Subcutaneous adipose tissue (tissue), 4 donors: ENCODE results near the gene BCL2L2. TPM values are rescaled to one million over a fixed set of nuclear protein-coding genes. Genes with fewer than 3 reads are reported as not detected.

Source experiments
- total RNA-seq, 4 donors: library from RNA; depleted of rRNA; stranded (reverse); fragments of >200 nt; gene quantifications; one replicate each; pipeline ENCODE4 v1.1.0, GENCODE V29; 2016
- TF ChIP-seq, protein P1 (sequence below): fragments of 450-650 bp; IDR thresholded peaks from one replicate; pipeline ENCODE4 v1.5.1; 2016; ENCODE audit warnings: low read depth, mild to moderate bottlenecking, control low read depth, antibody characterized with exemption, moderate library complexity

BCL2L2 gene
- total RNA-seq, 4 donors from 2014 or later, result 32.1 to 75.9 (median 50.6) TPM

- TF ChIP-seq, protein P1, sequence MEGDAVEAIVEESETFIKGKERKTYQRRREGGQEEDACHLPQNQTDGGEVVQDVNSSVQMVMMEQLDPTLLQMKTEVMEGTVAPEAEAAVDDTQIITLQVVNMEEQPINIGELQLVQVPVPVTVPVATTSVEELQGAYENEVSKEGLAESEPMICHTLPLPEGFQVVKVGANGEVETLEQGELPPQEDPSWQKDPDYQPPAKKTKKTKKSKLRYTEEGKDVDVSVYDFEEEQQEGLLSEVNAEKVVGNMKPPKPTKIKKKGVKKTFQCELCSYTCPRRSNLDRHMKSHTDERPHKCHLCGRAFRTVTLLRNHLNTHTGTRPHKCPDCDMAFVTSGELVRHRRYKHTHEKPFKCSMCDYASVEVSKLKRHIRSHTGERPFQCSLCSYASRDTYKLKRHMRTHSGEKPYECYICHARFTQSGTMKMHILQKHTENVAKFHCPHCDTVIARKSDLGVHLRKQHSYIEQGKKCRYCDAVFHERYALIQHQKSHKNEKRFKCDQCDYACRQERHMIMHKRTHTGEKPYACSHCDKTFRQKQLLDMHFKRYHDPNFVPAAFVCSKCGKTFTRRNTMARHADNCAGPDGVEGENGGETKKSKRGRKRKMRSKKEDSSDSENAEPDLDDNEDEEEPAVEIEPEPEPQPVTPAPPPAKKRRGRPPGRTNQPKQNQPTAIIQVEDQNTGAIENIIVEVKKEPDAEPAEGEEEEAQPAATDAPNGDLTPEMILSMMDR, result no peak
These were observed 33.1 kb downstream of the BCL2L2 start for GRCh38 chr14:23339506-23340268.

- TF ChIP-seq, protein P1, result no peak
These were observed 37.8 kb downstream of the BCL2L2 start for GRCh38 chr14:23344481-23344880.

- TF ChIP-seq, protein P1, result no peak
These were observed 39.5 kb downstream of the BCL2L2 start for GRCh38 chr14:23345987-23346692.

DNA sequence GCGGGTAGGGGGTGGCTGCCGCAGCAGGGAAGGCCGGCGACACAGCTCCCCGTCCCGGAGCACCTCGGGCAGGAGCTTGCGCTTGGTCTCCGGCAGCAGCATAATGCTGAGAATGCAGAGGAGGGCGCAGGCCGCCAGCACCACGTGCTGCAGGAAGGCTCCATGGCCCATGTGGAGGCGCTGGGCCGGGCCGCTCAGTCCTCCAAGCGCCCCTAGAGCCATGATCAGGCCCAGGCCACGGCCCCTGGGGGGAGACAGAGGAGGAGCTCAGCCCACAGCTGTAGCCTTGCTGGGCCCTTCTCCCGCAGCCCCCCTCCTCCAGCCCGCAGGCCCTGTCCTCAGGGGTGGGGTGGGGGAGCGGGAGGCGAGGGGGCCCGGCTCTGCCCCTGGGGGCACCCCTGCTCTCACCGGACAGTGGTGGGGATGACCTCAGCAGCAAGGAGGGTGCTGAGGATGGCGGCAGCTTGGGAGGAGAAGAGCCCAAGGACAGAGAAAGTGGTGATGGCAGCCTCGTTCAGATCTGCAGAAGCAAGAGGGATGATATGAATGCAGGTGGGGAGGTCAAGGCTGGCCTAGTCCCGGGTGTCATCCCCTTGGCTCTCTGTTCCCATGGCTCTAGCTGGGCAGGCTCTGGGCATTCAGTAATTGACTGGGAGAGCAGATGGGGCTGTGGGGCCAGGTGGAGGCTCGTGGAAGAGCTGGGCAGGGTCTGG, 40.2 kb downstream of the BCL2L2 start:
- TF ChIP-seq, protein P1, result no peak

DNA sequence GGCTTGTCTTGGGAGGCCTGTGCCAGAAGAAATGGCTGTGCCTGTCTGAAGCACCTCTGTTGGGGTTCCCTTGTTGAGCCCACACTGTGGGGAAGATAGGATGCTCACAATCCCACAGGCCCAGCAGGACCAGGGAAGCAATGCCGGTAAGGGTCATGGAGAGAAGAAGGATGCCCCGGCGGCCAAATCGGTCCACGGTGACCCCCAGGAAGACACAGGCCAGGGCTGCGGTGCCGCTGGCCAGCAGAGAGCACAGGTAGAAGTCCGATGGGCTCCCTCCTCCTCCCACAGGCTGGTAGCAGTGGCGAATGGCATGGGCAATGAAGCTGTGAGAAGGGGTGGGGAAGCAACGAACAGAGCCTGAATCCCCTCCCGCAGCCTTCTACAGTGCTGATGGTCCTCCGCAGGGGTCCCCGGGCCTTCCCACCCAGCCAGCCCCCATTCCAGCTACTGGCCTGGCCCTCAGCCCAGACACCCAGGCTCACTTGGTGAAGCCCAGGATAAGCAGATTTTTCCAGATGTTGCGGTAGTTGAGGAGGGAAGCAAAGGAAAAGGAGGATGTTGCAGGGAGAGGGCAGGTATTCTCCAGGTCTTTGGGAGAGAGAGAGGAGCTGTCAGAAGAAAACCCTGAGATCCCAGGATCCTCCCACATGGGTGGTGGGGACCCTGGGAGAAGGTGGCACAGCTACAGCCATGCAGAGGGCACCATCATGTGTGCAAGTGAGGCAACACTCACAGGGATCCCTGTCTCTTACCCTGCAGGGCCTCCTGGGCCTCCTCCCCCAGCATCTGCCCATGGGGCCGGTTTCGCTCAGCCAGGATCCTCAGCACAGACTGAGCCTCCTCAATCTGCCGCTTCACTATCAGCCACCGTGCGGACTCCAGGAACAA, 41.0 kb downstream of the BCL2L2 start:
- TF ChIP-seq, protein P1, result no peak

- TF ChIP-seq, protein P1, result no peak
These were observed 41.6 kb downstream of the BCL2L2 start for GRCh38 chr14:23348297-23348655.
